GM23338 (cell line): ENCODE data around the gene TMEM143. TPM values are rescaled to one million over a fixed set of nuclear protein-coding genes. Genes with fewer than 3 reads are reported as not detected.

Experiments
- ATAC-seq: fragments of 200-7000 bp; cut with Tn5 transposase; 3 replicates; pipeline ENCODE4 v1.9.1; 2020
- DNase-seq: peaks from one replicate; pipeline ENCODE4 v3.0.0-alpha.2; 2015; ENCODE audit warnings: low spot score
- H2AFZ ChIP-seq: fragments of 200-600 bp; sonication (generic); 2 replicates; pipeline ENCODE4 v1.8.0; 2016; ENCODE audit warnings: antibody characterized with exemption, mild to moderate bottlenecking, moderate library complexity
- H3F3A ChIP-seq: fragments of 200-600 bp; sonication (generic); replicated peaks from 2 replicates; pipeline ENCODE4 v1.8.0; 2017; ENCODE audit warnings: antibody characterized with exemption, mixed run types, low read depth
- H3K27ac ChIP-seq: fragments of 200-600 bp; sonication (generic); 2 replicates; pipeline ENCODE4 v1.6.1; 2016; ENCODE audit warnings: low read depth
- H3K27me3 ChIP-seq: fragments of 200-600 bp; sonication (generic); 2 replicates; pipeline ENCODE4 v1.8.0; 2016; ENCODE audit warnings: mild to moderate bottlenecking, mixed run types, moderate library complexity; ENCODE audit not compliant: insufficient read depth
- H3K36me3 ChIP-seq: fragments of 200-600 bp; sonication (generic); 2 replicates; pipeline ENCODE4 v1.8.0; 2016; ENCODE audit warnings: mild to moderate bottlenecking; ENCODE audit not compliant: insufficient read depth
- H3K4me1 ChIP-seq: fragments of 200-600 bp; sonication (generic); 2 replicates; pipeline ENCODE4 v1.8.0; 2016; ENCODE audit warnings: mild to moderate bottlenecking, moderate library complexity; ENCODE audit not compliant: insufficient read depth
- H3K4me2 ChIP-seq: fragments of 200-600 bp; sonication (generic); 2 replicates; pipeline ENCODE4 v1.7.1; 2017; ENCODE audit warnings: mixed run types
- H3K4me3 ChIP-seq: fragments of 200-600 bp; sonication (generic); 2 replicates; pipeline ENCODE4 v1.6.1; 2016; ENCODE audit warnings: mixed run types
- H3K79me2 ChIP-seq: fragments of 200-600 bp; sonication (generic); replicated peaks from 2 replicates; pipeline ENCODE4 v1.8.0; 2017; ENCODE audit warnings: mild to moderate bottlenecking; ENCODE audit not compliant: insufficient read depth
- H3K9me2 ChIP-seq: fragments of 200-600 bp; sonication (generic); 2 replicates; pipeline ENCODE4 v1.8.0; 2017; ENCODE audit not compliant: insufficient read depth
- H4K20me1 ChIP-seq: fragments of 200-600 bp; sonication (generic); replicated peaks from 2 replicates; pipeline ENCODE4 v1.8.0; 2017; ENCODE audit warnings: mild to moderate bottlenecking; ENCODE audit not compliant: insufficient read depth
- H3K27ac Mint-ChIP-seq: 2 replicates; pipeline ENCODE4 v1.8.0; 2020; ENCODE audit warnings: inconsistent platforms, mild to moderate bottlenecking, moderate library complexity, mixed read lengths
- H3K27me3 Mint-ChIP-seq: 3 replicates; pipeline ENCODE4 v1.8.0; 2022; ENCODE audit warnings: low read depth, mild to moderate bottlenecking, moderate library complexity, mixed read lengths, inconsistent platforms; ENCODE audit not compliant: insufficient read depth, poor library complexity
- H3K36me3 Mint-ChIP-seq: 3 replicates; pipeline ENCODE4 v1.8.0; 2021; ENCODE audit warnings: low read depth, mild to moderate bottlenecking, inconsistent platforms, moderate library complexity, mixed read lengths
- H3K4me1 Mint-ChIP-seq: 3 replicates; pipeline ENCODE4 v1.8.0; 2020; ENCODE audit warnings: mild to moderate bottlenecking, inconsistent platforms, mixed read lengths
- H3K4me3 Mint-ChIP-seq: 3 replicates; pipeline ENCODE4 v1.8.0; 2021; ENCODE audit warnings: moderate library complexity, mild to moderate bottlenecking, inconsistent platforms, mixed read lengths
- H3K9me3 Mint-ChIP-seq: 3 replicates; pipeline ENCODE4 v1.8.0; 2020; ENCODE audit warnings: moderate library complexity, mild to moderate bottlenecking, inconsistent platforms, mixed read lengths
- CREB1 ChIP-seq: fragments of 250-450 bp; sonication (Bioruptor Pico); IDR thresholded peaks from 2 replicates; pipeline ENCODE4 v1.5.0; 2020; ENCODE audit warnings: low read depth, mild to moderate bottlenecking, moderate library complexity
- CTCF ChIP-seq, 2 experiments: fragments of 200-600 bp in 1 of 2; sonication (generic) in 1 of 2; conservative IDR thresholded peaks; 2 replicates each; pipeline versions ENCODE4 v1.5.1 to v1.6.1; 2016 to 2017; ENCODE audit warnings: antibody characterized with exemption in 2 of 2, low read depth in 2 of 2, mild to moderate bottlenecking in 2 of 2, moderate library complexity in 1 of 2
- JUNB ChIP-seq: IDR thresholded peaks from one replicate; pipeline ENCODE4 v1.6.1; 2016; ENCODE audit warnings: antibody characterized with exemption; ENCODE audit not compliant: unreplicated experiment
- POLR2AphosphoS5 ChIP-seq: IDR thresholded peaks from 2 replicates; pipeline ENCODE4 v1.6.1; 2016; ENCODE audit warnings: antibody characterized with exemption, low read depth
- ZNF331 ChIP-seq: fragments of 250-450 bp; sonication (Bioruptor Pico); IDR thresholded peaks from 2 replicates; pipeline ENCODE4 v1.5.0; 2020; ENCODE audit warnings: low read depth, mild to moderate bottlenecking, moderate library complexity
- polyA plus RNA-seq: library from polyadenylated mRNA; unstranded; fragments of >200 nt; fragmentation: Nextera tagmentation; extraction: Ambion mirVana; gene quantifications from 2 replicates; pipeline ENCODE4 v1.2.1, GENCODE V29; 2016
- total RNA-seq: library from RNA; depleted of rRNA; stranded (reverse); fragments of >200 nt; shearing (Covaris generic); gene quantifications from 2 replicates; pipeline ENCODE4 v1.2.3, GENCODE V29; 2014

TMEM143 gene
- total and polyA plus RNA-seq, 2 experiments from 2014 or later, result 12.8 to 15.0 TPM

- no peak for TF ChIP-seq JUNB
- TF ChIP-seq POLR2AphosphoS5, result peak; percentile 63
- peak overlapping the region; percentile 86 for H3K4me2 ChIP-seq
- H3F3A ChIP-seq, result peaks cover 13% of the 10 kb centered on the region; the same call in 1 of the 2 replicates
- Mint-ChIP-seq H3K27ac (peak overlapping the region; percentile 70), H3K4me1 (peaks cover 23% of the 10 kb centered on the region), H3K36me3 (peaks cover 8% of the 10 kb centered on the region), H3K4me3 (peak overlapping the region; percentile 77), H3K27me3 (peaks cover 32% of the 10 kb centered on the region), H3K9me3 (peaks cover 10% of the 10 kb centered on the region)
- no peaks in the 10 kb centered on the region for H3K27me3 ChIP-seq
- peak overlapping the region; percentile 65; the same call in 1 of the 2 replicates for H3K27ac ChIP-seq
- no peaks in the 10 kb centered on the region for H3K36me3 ChIP-seq
- H4K20me1 ChIP-seq, result no peaks in the 10 kb centered on the region
- ATAC-seq, result peak; percentile 62
- peak; percentile 98 for DNase-seq
- H3K4me3 ChIP-seq, result peak overlapping the region; percentile 78
- H3K9me2 ChIP-seq, result no peaks in the 10 kb centered on the region
- H3K79me2 ChIP-seq, result no peaks in the 10 kb centered on the region
- peaks cover 13% of the 10 kb centered on the region for H3K4me1 ChIP-seq
- no peak overlapping the region for H2AFZ ChIP-seq
Observed at GRCh38 chr19:48332662-48333466, 30.9 kb downstream of the TMEM143 start.

- ATAC-seq, result no peak
Observed at GRCh38 chr19:48332351-48332661, 31.4 kb downstream of the TMEM143 start.

More at GRCh38 chr19:48332351-48332661, 31.4 kb downstream of the TMEM143 start:
- Histone ChIP-seq H3K27ac (no peak overlapping the region), H3K4me2 (peak overlapping the region; percentile 86), H3K9me2 (no peaks in the 10 kb centered on the region), H3K79me2 (no peaks in the 10 kb centered on the region), H3K27me3 (no peaks in the 10 kb centered on the region), H3F3A (peaks cover 13% of the 10 kb centered on the region; the same call in 1 of the 2 replicates), H3K4me1 (peaks cover 13% of the 10 kb centered on the region), H4K20me1 (no peaks in the 10 kb centered on the region), H3K4me3 (peak overlapping the region; percentile 78), H2AFZ (no peak overlapping the region), H3K36me3 (no peaks in the 10 kb centered on the region)
- Mint-ChIP-seq H3K27ac (no peak overlapping the region), H3K4me3 (peak overlapping the region; percentile 77), H3K36me3 (peaks cover 8% of the 10 kb centered on the region), H3K4me1 (peaks cover 23% of the 10 kb centered on the region), H3K9me3 (peaks cover 10% of the 10 kb centered on the region), H3K27me3 (peaks cover 32% of the 10 kb centered on the region)
- DNase-seq, result no peak
- no peak for TF ChIP-seq ZNF331
- TF ChIP-seq CTCF (conservative IDR thresholded peaks at IDR 0.05; ENCODE audit: low read depth in 2 of 2), result no peak
- TF ChIP-seq CREB1 (CRISPR knock-in tag), result no peak
